Peyer's patch (tissue), 4 donors: Measurements from ENCODE around the gene LPO.

Source experiments
- POLR2A ChIP-seq, 2 donors: fragments of 450-650 bp; IDR thresholded peaks; one replicate each; pipeline ENCODE4 v1.5.1; 2017; ENCODE audit warnings: antibody characterized with exemption in 2 of 2, mild to moderate bottlenecking in 2 of 2, moderate library complexity in 2 of 2
- TF ChIP-seq, protein P1 (sequence below), 6 experiments: fragments of 450-650 bp in 4 of 6; fragments of 200-600 bp in 2 of 6; sonication (generic) in 1 of 6; IDR thresholded peaks; one replicate each; pipeline ENCODE4 v1.5.1; 2017 to 2019; ENCODE audit warnings: antibody characterized with exemption in 6 of 6, mild to moderate bottlenecking in 3 of 6, moderate library complexity in 1 of 6

DNA sequence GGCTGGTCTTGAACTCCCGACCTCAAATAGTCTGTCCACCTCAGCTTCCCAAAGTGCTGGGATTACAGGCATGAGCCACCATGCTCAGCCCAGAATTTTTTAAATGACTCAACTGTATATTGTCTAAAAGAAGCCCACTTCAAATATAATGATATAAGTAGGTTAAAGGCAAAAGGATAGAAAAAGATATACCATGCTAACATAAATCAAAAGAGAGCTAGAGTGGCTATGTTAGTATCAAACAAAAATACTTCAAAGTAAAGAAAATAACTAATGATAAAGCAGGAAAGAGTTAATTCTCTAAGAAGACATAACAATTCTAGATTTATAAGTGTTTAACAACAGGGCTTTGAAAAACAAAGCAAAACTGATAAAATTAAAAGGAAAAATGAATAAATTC is 55.6 kb downstream of the LPO start:
- TF ChIP-seq, protein P1, sequence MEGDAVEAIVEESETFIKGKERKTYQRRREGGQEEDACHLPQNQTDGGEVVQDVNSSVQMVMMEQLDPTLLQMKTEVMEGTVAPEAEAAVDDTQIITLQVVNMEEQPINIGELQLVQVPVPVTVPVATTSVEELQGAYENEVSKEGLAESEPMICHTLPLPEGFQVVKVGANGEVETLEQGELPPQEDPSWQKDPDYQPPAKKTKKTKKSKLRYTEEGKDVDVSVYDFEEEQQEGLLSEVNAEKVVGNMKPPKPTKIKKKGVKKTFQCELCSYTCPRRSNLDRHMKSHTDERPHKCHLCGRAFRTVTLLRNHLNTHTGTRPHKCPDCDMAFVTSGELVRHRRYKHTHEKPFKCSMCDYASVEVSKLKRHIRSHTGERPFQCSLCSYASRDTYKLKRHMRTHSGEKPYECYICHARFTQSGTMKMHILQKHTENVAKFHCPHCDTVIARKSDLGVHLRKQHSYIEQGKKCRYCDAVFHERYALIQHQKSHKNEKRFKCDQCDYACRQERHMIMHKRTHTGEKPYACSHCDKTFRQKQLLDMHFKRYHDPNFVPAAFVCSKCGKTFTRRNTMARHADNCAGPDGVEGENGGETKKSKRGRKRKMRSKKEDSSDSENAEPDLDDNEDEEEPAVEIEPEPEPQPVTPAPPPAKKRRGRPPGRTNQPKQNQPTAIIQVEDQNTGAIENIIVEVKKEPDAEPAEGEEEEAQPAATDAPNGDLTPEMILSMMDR (IDR thresholded peaks at IDR 0.05): no peak
- TF ChIP-seq POLR2A (IDR thresholded peaks at IDR 0.05): no peak
